OCI-M1 (cell line): Measurements from ENCODE around the gene RHOH.

ENCODE experiments used
- DNase-seq: peaks from one replicate; lab custom pipeline; 2025; lab: John Stamatoyannopoulos, UW

Gene RHOH

GRCh38 chr4:40295572-40295971 is 98.7 kb downstream of the RHOH start:
- DNase-seq, result no peak
